ENCODE data around the gene UBTD2. TPM values are rescaled to one million over a fixed set of nuclear protein-coding genes. Genes with fewer than 3 reads are reported as not detected.

Gene UBTD2
- total RNA-seq, 3 donors from 2014 or later (not counting 1 experiment from before 2014, with no cell fraction given): 1.7 to 3.3 (median 2.6) TPM

GRCh38 chr5:172175263-172175719, 108.3 kb downstream of the UBTD2 start:
- Mint-ChIP-seq H3K27ac (peak overlapping the region; percentile 97 to 98), H3K27me3 (ENCODE audit: low read depth in 2 of 2) (no peaks in the 10 kb centered on the region), H3K4me1 (peaks cover 94 to 97% of the 10 kb centered on the region in 2 donors), H3K9me3 (no peaks in the 10 kb centered on the region), H3K4me3 (peak overlapping the region; percentile 90), H3K36me3 (no peaks in the 10 kb centered on the region)
- H3K36me3 ChIP-seq (ENCODE audit: control insufficient read depth, insufficient read depth, low read length): peaks cover 13% of the 10 kb centered on the region
- H3K4me3 ChIP-seq (ENCODE audit: low read length): peak overlapping the region; percentile 57
- intact Hi-C loops (cut with micrococcal nuclease): loop anchor here (1.0 to 5.0 kb wide), 4 partner anchors 10 to 592 kb away; no protein-coding TSS in a partner anchor
- H3K27ac ChIP-seq (ENCODE audit: low read length): peak overlapping the region; percentile 95
- WGBS (ENCODE audit: insufficient coverage): 0% methylated on average over 7 of the region's 7 CpGs
- peak; percentile 73 to 95 for DNase-seq
- peaks cover 98% of the 10 kb centered on the region for H3K4me1 ChIP-seq (ENCODE audit: control insufficient read depth, insufficient read depth, low read length)
- H3K9me3 ChIP-seq (ENCODE audit: control insufficient read depth, insufficient read depth, low read length): no peaks in the 10 kb centered on the region
- ATAC-seq: peak; percentile 48 to 77 (median 70)
- no peaks in the 10 kb centered on the region for H3K27me3 ChIP-seq (ENCODE audit: control insufficient read depth, insufficient read depth, low read length)
- TF ChIP-seq CTCF (IDR thresholded peaks at IDR 0.05): no peak

GRCh38 chr5:172173564-172174153, 109.9 kb downstream of the UBTD2 start:
- no peaks in the 10 kb centered on the region for H3K36me3 Mint-ChIP-seq
- ATAC-seq (peak; percentile 30 to 49 (median 43)), DNase-seq (peak; percentile 70 to 81)
- Histone ChIP-seq H3K27ac (ENCODE audit: low read length) (peak overlapping the region; percentile 85), H3K4me1 (ENCODE audit: control insufficient read depth, insufficient read depth, low read length) (peaks cover 97% of the 10 kb centered on the region), H3K27me3 (ENCODE audit: control insufficient read depth, insufficient read depth, low read length) (no peaks in the 10 kb centered on the region), H3K9me3 (ENCODE audit: control insufficient read depth, insufficient read depth, low read length) (no peaks in the 10 kb centered on the region), H3K36me3 (ENCODE audit: control insufficient read depth, insufficient read depth, low read length) (peaks cover 24% of the 10 kb centered on the region), H3K4me3 (ENCODE audit: low read length) (peak overlapping the region; percentile 57)
- no peaks in the 10 kb centered on the region for H3K27me3 Mint-ChIP-seq (ENCODE audit: low read depth in 2 of 2)
- peak overlapping the region; percentile 97 to 98 for H3K27ac Mint-ChIP-seq
- peaks cover 96 to 99% of the 10 kb centered on the region in 2 donors for H3K4me1 Mint-ChIP-seq
- TF ChIP-seq CTCF (IDR thresholded peaks at IDR 0.05): no peak
- no peaks in the 10 kb centered on the region for H3K9me3 Mint-ChIP-seq
- H3K4me3 Mint-ChIP-seq: peak overlapping the region; percentile 90
- intact Hi-C loops (cut with micrococcal nuclease): loop anchor here (2.0 to 5.0 kb wide), 2 partner anchors 23 to 41 kb away; no protein-coding TSS in a partner anchor
- 19% methylated on average over 9 of the region's 12 CpGs for WGBS (ENCODE audit: insufficient coverage)

- peak overlapping the region; percentile 97 to 98 for H3K27ac Mint-ChIP-seq
- peaks cover 96 to 99% of the 10 kb centered on the region in 2 donors for H3K4me1 Mint-ChIP-seq
- DNase-seq: no peak
- H3K27me3 ChIP-seq (ENCODE audit: control insufficient read depth, insufficient read depth, low read length): no peaks in the 10 kb centered on the region
- no peak for TF ChIP-seq CTCF (IDR thresholded peaks at IDR 0.05)
- intact Hi-C loops (cut with micrococcal nuclease): loop anchor here (5.0 kb wide), 1 partner anchor 41 kb away; no protein-coding TSS in a partner anchor
- no peaks in the 10 kb centered on the region for H3K27me3 Mint-ChIP-seq (ENCODE audit: low read depth in 2 of 2)
- peak in 1 of 3 donors; percentile 1 for ATAC-seq
- peak overlapping the region; percentile 85 for H3K27ac ChIP-seq (ENCODE audit: low read length)
- no peak overlapping the region for H3K4me3 ChIP-seq (ENCODE audit: low read length)
- peak overlapping the region; percentile 90 for H3K4me3 Mint-ChIP-seq
- H3K36me3 ChIP-seq (ENCODE audit: control insufficient read depth, insufficient read depth, low read length): peaks cover 24% of the 10 kb centered on the region
- H3K4me1 ChIP-seq (ENCODE audit: control insufficient read depth, insufficient read depth, low read length): peaks cover 97% of the 10 kb centered on the region
- H3K9me3 ChIP-seq (ENCODE audit: control insufficient read depth, insufficient read depth, low read length): no peaks in the 10 kb centered on the region
- no peaks in the 10 kb centered on the region for H3K9me3 Mint-ChIP-seq
- 34% methylated on average over 11 of the region's 12 CpGs for WGBS (ENCODE audit: insufficient coverage)
- H3K36me3 Mint-ChIP-seq: no peaks in the 10 kb centered on the region
These were observed 110.5 kb downstream of the UBTD2 start for GRCh38 chr5:172172912-172173563.

Data from natural killer cell (primary cell).